ENCODE results near the gene NKX2-2.
"Not testable (repeated sequence)": the region's sequence is repeated elsewhere in the genome, so short reads cannot be mapped to it uniquely, and the experiment has no call there.

The NKX2-2 gene

DNA sequence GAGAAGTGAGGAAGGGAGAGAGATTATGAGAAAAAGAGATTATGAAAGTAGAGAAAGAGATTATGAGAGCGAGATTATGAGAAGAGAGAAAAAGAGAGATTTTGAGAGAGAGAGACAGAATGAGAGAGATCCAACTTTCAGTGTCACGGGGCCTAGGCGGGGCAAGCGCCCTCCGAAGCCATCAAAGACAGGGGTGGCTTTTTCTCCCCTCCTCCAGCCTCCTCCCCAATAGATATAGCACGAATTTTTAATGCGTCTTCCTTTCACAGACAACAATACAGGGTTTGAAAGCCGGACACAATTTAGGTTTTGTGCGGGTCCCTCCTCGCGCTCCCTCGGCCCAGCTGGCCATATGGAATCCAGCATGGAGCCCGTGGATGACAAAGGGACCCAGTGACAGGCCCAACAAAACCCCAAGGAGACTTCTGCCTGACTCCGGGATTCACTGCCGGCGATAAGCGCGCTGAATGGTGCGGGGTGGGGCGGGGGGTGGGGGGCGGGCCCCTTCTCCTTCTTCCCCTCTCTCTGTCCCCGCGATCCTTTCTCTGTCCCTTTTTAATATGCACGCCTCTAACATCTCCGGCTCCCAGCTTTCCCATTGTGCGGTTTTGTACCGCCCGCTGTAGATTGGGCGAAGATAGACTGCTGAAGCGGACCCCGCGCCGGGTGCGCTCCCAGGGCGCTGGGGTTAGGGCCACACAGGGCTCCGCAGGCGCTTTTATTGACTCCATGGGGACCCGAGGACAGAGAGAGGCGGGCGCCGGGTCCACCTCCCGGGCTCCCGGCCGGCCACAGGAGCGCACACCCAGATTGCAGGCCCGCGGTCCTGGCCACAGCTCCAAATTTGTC, 5.4 kb downstream of the NKX2-2 start:
- no peak for DNase-seq

DNA sequence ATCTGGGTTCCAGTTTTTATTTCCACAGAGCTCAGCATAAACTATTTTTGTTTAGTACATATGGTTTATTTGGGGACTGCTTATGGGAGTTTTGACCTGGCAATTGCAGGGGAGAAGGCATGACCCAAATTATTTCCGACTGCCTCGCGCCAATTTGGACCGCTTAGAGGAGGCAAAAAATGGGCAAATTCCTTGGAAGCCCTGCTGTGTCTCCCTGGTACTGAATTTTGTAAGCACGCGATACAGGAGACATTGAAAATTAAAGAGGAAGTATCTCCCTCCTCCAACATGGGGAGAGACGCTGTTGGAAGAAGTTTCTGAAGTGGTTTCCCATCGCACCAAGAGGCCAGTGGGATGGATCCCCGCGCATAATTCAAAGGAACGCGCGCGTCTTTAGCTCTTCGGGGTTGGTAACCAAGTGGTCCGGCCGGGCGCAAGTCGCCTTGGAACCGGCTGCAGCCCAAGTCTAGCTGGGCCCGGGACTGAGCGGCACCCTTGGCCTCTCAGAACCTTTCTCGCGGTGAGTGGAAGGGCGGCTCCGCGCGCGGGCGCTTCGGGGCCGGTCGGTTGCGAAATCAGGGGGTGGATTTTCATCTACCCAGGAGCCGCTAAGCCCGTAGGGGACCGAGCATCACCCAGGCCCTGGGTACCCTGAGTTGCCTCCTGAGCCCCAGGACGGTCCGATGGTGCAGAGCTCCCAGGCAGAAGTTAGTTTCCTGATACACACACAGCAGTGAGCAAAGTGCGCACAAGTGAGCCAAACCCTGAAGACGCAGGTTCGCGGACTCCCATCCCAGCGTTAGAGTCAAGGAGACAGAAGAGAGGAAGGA, 6.2 kb downstream of the NKX2-2 start:
- no peak for DNase-seq

DNA sequence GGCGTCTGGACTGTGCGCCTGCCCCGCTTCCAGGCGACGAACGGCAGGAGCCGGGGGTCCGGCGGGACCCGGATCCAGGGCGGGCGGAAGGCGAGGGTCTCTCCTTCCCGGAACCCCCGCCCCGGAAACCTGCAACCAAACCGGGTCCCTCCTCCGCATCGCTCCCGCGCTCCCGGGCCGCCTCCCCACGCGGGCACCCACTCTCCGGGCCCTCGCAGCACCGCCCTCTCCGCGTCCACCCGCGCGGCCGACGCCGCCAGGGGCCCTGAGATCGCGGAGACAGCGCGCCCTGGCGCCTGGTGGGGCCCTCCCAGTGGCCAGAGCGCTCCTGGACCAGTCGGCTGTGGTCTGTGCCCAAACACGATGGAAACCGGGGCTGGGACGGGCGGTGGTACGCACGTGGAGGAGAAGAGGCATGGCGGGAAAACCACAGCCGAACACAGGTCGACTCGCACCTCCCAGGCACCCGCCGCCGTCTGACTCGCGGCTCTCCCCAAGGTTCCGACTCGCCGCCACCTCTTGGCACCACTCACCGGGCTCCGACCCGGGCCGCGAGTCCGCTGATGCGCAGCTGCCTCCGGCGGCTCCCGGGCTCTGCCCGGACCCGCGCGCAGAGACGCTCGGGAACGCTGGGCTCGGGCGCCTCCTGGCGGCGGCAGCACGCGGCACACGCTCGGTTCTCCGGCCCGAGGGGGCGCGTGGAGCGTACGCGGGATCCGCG, 7.9 kb downstream of the NKX2-2 start:
- peak; percentile 68 for DNase-seq

DNA sequence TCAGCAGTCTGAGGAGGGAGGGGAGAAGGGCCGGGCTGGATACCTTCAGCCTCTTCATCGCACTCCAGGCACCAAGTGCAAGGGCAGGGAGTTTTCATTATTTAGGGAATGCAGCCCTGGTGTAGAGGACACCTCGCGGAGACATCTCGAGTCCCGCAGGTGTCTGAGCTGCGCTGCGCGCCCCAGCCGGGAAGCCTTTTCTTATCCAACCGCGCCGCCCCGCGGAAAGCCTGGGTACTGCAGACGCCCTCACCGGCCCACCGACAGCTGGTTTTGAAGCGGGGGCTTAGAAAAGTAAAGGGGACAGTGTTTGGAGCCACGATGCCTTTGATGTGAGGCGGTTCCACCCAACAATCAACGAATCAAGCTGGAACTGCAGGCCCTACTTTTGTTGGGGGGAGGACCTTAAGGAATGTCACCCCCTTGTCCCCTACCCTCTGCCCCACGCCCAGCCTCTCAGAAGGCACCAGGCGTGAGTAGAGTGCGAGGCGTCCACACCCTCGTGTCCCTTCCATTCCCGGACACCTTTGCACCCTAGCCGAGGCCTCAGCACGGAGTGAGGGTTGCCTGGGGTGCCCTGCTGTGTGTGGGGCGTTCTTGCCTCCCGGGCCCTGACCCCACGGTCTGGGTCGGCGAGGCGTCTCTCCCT, 8.6 kb downstream of the NKX2-2 start:
- peak; percentile 84 for DNase-seq

DNA sequence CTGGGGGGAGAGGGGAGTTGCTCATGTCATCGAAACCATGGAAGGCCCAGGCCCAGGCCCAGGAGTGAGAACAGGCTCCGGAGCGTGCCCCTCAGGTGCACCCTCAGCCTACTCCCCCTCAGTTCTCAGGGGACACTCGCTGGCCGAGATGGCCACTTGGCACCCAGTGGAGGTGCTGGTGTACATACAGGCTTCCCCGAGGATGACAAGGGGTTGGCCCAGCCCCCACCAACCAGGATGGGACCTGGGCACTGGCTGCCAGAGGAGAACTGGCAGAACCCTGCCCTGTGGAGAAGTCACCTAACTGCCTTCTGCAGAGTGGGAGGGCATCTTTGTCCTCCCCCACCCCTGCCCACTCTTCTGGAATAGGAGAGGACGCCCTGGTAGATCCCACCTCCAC, 9.5 kb downstream of the NKX2-2 start:
- no peak for DNase-seq

DNA sequence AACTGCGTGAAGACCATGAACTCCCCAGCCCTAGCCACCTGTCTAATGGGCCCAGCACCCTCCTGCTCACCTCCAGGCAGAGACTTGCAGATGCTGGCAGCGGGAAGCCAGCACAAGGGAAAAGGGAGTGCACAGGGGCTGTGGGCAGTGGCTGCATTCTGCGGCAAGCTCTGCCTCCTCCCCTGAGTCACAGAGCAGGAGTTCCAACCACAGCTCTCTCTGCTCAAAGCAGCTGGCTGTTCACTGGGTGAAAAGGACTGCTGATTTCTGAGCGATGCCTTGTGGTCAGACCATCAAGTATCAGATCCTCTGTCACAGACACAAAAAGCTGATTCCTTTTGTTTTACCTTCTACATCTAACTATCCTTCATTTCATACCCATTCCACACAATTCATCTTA, 10.5 kb downstream of the NKX2-2 start:
- DNase-seq: no peak

DNA sequence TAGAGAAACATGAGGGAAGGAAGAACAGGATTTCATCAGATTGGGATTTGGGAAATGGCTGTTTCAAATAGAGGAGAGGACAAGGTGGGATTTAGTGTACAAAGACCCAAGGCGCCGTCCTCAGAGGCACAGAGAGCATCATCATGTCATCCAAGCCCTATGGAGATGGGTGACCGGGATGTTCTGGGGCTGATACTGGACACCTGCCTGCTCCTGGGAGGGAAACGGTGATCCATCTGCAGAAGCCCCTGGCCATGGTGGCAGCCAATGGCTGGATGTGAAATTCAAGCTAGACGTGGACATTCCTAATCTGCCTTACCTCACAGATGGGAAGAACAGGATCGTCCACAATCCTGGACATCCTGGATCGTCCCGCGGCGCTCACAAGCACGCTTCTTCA, 12.7 kb downstream of the NKX2-2 start:
- DNase-seq: no peak

DNA sequence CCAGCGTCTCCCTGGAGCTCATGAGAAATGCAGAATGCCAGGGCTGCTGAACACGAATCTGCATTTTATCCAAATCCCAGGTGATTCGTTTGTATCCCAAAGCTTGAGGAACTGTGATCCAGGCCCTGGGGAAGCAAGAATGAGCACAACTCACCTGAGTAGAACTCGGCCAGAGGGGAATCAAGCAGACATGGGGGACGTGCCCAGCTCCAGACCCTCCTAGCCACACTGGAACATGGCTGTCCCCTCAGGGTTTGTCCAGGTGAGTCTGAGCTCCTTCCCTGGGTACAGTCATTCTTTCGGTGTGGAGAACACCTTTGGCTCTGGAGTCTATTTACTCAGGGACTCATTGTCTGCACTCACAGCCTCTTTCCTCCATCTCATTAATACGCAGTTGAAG, 13.3 kb downstream of the NKX2-2 start:
- no peak for DNase-seq

DNA sequence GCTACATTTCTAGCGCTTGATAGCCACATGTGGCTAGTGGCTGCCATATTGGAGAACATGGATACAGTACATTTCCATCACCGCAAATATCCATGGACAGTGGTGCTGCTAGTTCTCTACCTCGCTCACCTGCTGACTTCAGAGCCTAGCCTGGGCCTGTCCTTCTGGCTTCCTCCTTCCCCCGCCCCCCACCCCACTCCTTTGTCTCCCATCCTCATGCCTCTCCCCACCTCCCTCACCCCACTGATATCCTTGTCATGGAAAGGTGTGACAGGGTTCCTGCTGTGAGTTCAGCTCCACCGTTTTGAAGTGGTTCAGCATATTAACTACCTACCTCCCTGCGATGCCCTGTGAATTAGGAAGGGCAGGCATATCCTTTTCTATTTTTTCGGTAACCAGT, 14.2 kb downstream of the NKX2-2 start:
- DNase-seq: no peak

DNA sequence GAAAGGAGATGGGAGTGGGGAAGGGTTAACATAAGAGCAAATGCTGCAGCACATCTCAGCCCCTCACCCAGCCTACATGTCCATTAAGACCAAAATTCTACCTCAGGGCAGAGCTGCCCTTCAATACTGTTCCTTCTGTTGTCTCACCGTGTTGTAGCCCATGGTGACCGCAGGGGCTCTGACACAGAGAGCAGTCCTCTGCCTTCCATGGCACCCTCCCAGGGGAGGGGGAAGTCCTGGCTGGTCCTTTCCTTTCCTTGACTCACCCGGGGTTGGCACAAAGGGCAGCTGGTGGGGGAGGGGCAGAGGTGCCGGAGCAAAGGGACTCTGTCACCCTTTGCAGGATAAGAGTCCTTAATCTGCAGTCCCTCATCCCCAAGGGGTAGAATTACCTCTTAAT, 15.2 kb downstream of the NKX2-2 start:
- no peak for DNase-seq

DNA sequence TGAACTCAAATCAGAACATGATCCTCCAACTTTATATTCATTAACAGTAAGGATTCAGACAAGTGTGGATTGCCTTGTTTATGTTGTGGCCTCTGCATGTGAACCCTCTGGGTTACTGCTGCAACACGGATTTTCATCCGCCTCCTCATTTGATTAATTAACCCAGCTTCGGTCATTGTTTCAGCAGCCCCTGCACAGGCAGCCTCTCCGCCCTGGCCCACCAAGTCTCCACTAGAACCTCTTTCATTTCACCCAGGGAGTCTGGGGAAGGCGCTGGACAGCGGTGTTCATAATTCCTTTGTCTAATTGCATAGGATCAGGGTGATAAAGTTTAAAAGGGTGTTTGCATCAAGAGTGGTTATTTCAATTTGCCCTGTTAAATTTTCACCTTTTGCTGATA, 15.7 kb downstream of the NKX2-2 start:
- no peak for DNase-seq

DNA sequence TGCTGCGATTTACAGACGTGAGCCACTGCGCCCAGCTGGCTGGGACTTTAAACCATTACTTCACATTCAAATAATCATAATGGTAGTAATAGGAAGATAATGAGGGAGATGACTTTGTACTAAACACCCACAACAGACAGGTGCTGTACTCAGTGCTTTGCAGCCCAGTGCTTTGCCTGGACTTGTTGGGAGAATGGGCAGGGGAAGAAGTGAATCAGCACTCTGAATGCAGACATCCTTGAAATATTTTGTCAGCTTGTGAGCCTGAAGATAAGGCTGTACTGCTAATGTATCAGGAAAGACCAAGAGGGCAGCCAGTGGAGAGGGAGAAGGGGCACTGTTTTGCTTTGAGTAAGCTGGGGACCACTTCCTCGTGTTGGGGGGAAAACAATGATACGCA, 17.4 kb downstream of the NKX2-2 start:
- no peak for DNase-seq

DNA sequence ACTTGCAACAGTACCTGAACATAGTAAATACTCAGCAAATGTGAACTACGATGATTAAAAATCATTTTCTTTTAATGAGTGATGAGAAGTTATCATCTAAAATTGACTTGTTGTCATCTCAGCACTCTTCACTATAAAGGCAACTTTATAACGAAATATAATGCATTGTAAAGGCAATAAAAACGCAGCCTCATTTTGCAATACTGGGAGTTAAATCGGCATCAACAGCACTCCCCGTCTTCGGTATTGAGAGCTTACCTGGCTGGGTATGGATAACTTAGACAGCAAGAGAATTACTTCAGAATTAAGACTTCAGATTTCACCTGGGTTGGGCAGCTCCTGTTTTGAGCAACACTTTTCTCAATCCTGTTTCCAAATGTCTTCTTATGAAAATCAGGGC, 20.8 kb downstream of the NKX2-2 start:
- DNase-seq: no peak

DNA sequence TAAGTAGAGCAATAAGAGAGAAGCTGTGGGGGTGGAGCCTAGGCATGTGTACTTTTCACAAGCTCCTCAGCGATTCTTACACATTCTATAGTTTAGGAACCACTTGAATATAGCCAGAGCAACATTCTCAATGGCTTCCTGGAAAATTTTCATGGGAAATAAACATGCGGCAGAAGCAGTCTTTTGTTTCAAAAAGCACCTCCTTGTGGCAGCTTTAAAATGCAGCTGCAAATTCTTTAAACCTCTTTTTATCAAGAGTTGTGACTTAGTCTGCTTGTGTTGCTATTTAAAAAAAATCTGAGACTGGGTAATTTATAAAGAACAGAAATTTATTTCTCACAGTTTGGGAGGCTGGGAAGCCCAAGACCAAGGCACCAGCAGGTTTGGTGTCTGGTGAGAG, 23.8 kb downstream of the NKX2-2 start:
- DNase-seq: no peak

DNA sequence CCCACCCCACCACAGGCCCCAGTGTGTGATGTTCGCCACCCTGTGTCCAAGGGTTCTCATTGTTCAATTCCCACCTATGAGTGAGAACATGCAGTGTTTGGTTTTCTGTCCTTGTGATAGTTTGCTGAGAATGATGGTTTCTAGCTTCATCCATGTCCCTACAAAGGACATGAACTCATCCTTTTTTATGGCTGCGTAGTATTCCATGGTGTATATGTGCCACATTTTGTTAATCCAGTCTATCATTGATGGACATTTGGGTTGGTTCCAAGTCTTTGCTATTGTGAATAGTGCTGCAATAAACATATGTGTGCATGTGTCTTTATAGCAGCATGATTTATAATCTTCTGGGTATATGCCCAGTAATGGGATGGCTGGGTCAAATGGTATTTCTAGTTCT, 33.7 kb downstream of the NKX2-2 start:
- not testable (repeated sequence) for DNase-seq

DNA sequence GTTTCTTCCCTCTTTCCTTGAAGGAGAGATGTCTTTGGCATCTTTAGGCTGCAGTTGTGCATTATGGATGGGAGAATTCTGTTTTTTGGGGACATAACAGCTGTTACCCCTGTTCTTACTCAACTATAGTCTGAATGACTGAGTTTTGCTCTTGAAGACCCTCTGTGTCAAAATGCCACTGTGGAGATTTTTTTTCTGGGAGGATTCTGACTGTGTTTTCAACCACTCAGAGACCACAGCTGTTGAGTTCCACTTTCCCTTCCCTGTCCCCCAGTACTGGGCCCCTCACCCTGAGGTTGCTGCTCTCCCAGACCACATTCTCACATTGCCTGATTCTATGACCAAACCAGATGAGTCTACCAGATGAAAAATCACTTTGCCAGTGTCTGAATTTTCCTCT, 48.1 kb downstream of the NKX2-2 start:
- DNase-seq: no peak

DNA sequence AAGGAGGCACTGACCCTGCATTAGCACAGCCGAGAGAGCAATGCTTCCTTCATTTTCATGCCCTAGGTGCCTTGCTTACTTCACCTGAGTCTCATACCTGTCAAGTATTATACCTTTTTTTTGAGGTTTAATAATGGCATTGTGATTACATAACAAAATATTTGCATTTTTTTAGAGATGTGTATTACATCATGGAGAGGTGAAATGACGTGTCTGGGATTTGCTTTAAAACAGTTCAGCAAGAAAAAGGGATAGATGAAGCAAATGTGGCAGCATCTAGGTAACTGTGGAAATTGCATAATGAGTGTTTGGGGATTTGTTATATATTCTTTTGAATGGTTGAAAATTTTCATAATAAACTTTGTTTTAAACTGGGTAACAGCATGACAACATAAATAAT, 48.9 kb downstream of the NKX2-2 start:
- no peak for DNase-seq

Data from activated CD8-positive, alpha-beta memory T cell treated with anti-CD3 and anti-CD28 coated beads, Interleukin-2, amount 50 U/mL, for 4 hours (primary cell).